HCT116 (cell line): ENCODE data around the gene STX12. TPM values are rescaled to one million over a fixed set of nuclear protein-coding genes. Genes with fewer than 3 reads are reported as not detected.

Experiments used
- ATAC-seq: fragments of 200-7000 bp; cut with Tn5 transposase; 2 replicates; pipeline ENCODE4 v1.9.1; 2020; ENCODE audit warnings: mild to moderate bottlenecking, moderate library complexity
- BruUV-seq: library from RNA; stranded (reverse); fragments of 400-500 nt; replicated peaks from 2 replicates; lab custom pipeline; 2021; lab: Mats Ljungman, UMichigan
- CTCF ChIA-PET: fragments of 300-600 bp; sonication (Branson Sonifier 250); formaldehyde crosslinking; loops from one replicate; lab custom pipeline; 2021; ENCODE audit warnings: antibody characterized with exemption; lab: Charles Lee
- POLR2A ChIA-PET: fragments of 300-600, 350-600 bp; sonication (Branson Sonifier 250); formaldehyde crosslinking; loops from one replicate; lab custom pipeline; 2021; ENCODE audit warnings: antibody characterized with exemption; lab: Charles Lee
- RAD21 ChIA-PET, 2 experiments: fragments of 300-600 bp; sonication (Branson Sonifier 250); formaldehyde crosslinking; loops; one replicate each; lab custom pipeline; 2023; ENCODE audit warnings: low total read pairs in 2 of 2; ENCODE audit not compliant: uncharacterized antibody in 2 of 2, unreplicated experiment in 2 of 2, low non-redundant PET in 1 of 2; lab: Charles Lee
- DNase-seq: peaks from one replicate; pipeline ENCODE4 v3.0.0-alpha.2; 2010; ENCODE audit warnings: low read depth, low spot score
- H2AFZ ChIP-seq: fragments of 200-600 bp; shearing (Covaris generic), sonication (generic); 2 replicates; pipeline ENCODE4 v1.6.1; 2017; ENCODE audit warnings: low read depth, mixed run types, mixed read lengths, antibody characterized with exemption, low read length; ENCODE audit not compliant: poor library complexity, severe bottlenecking
- H3K27ac ChIP-seq: 2 replicates; pipeline ENCODE4 v1.5.1; 2012; ENCODE audit warnings: low read depth, low read length
- H3K27me3 ChIP-seq: fragments of 200-600 bp; sonication (generic); 2 replicates; pipeline ENCODE4 v1.6.1; 2016; ENCODE audit warnings: mixed run types, low read length, mixed read lengths; ENCODE audit not compliant: insufficient read depth
- H3K36me3 ChIP-seq, 2 experiments: fragments of 200-500 bp in 1 of 2; fragments of 200-600 bp in 1 of 2; sonication (Bioruptor generic) in 1 of 2; sonication (generic) in 1 of 2; 2 replicates each; pipeline versions ENCODE4 v1.5.1 to v1.6.1; 2014 to 2016; ENCODE audit warnings: low read length in 2 of 2, inconsistent platforms in 1 of 2, mixed read lengths in 1 of 2, mixed run types in 1 of 2; ENCODE audit not compliant: insufficient read depth in 2 of 2, control insufficient read depth in 1 of 2
- H3K4me1 ChIP-seq, 2 experiments: fragments of 200-600 bp in 1 of 2; sonication (generic) in 1 of 2; 2 replicates each; pipeline versions ENCODE4 v1.5.1 to v1.6.1; 2012 to 2017; ENCODE audit warnings: low read length in 2 of 2, inconsistent platforms in 1 of 2, mild to moderate bottlenecking in 1 of 2, mixed read lengths in 1 of 2, mixed run types in 1 of 2, moderate library complexity in 1 of 2; ENCODE audit not compliant: insufficient read depth in 2 of 2, control insufficient read depth in 1 of 2
- H3K4me2 ChIP-seq: fragments of 200-600 bp; sonication (generic); 2 replicates; pipeline ENCODE4 v1.6.1; 2017; ENCODE audit warnings: mixed run types, low read length, mixed read lengths
- H3K4me3 ChIP-seq, 2 experiments: fragments of 200-600 bp in 1 of 2; sonication (generic) in 1 of 2; replicated peaks in 1 of 2; 2 replicates each; pipeline ENCODE4 v1.5.1; 2011 to 2016; ENCODE audit warnings: low read length in 2 of 2, control low read depth in 1 of 2, low read depth in 1 of 2, mild to moderate bottlenecking in 1 of 2, mixed read lengths in 1 of 2, mixed run types in 1 of 2
- H3K79me2 ChIP-seq: fragments of 200-600 bp; sonication (generic); 2 replicates; pipeline ENCODE4 v1.6.1; 2017; ENCODE audit warnings: mild to moderate bottlenecking, mixed run types, low read length, moderate library complexity, mixed read lengths; ENCODE audit not compliant: insufficient read depth
- H3K9ac ChIP-seq: fragments of 200-600 bp; sonication (generic); 2 replicates; pipeline ENCODE4 v1.6.1; 2016; ENCODE audit warnings: low read length, mixed read lengths
- H3K9me2 ChIP-seq: fragments of 200-600 bp; sonication (generic), shearing (Covaris generic); 2 replicates; pipeline ENCODE4 v1.6.1; 2017; ENCODE audit warnings: mixed run types, mild to moderate bottlenecking, moderate library complexity; ENCODE audit not compliant: insufficient read depth
- H3K9me3 ChIP-seq, 2 experiments: fragments of 200-500 bp in 1 of 2; fragments of 200-600 bp in 1 of 2; sonication (Bioruptor generic) in 1 of 2; sonication (generic) in 1 of 2; 2 replicates each; pipeline ENCODE4 v1.6.1; 2014 to 2017; ENCODE audit warnings: low read length in 2 of 2, mixed read lengths in 2 of 2, inconsistent platforms in 1 of 2, low read depth in 1 of 2, mild to moderate bottlenecking in 1 of 2, mixed run types in 1 of 2, moderate library complexity in 1 of 2; ENCODE audit not compliant: control insufficient read depth in 1 of 2, insufficient read depth in 1 of 2
- H4K20me1 ChIP-seq: fragments of 200-600 bp; sonication (generic), shearing (Covaris generic); 2 replicates; pipeline ENCODE4 v1.6.1; 2017; ENCODE audit warnings: mixed run types, mild to moderate bottlenecking, moderate library complexity; ENCODE audit not compliant: insufficient read depth
- FOSL1 ChIP-seq: IDR thresholded peaks from 2 replicates; pipeline ENCODE4 v1.6.1; 2012; ENCODE audit warnings: low read depth
- MAX ChIP-seq: IDR thresholded peaks from 2 replicates; pipeline ENCODE4 v1.6.1; 2012
- RAD21 ChIP-seq: IDR thresholded peaks from 2 replicates; pipeline ENCODE4 v1.6.1; 2012; ENCODE audit warnings: low read depth, mild to moderate bottlenecking
- TCF7L2 ChIP-seq: IDR thresholded peaks from 2 replicates; pipeline ENCODE4 v1.7.0; 2011; ENCODE audit warnings: borderline replicate concordance, inconsistent platforms; ENCODE audit not compliant: insufficient read depth, insufficient read length; ENCODE audit errors: extremely low read depth
- YY1 ChIP-seq: IDR thresholded peaks from 2 replicates; pipeline ENCODE4 v1.6.1; 2011; ENCODE audit warnings: low read length, low read depth, moderate library complexity, mild to moderate bottlenecking; ENCODE audit not compliant: insufficient replicate concordance; ENCODE audit errors: extremely low read depth
- ZFX ChIP-seq: fragments of 450-650 bp; IDR thresholded peaks from 2 replicates; pipeline ENCODE4 v1.6.1; 2017
- ZNF274 ChIP-seq: fragments of 200-500 bp; sonication (Bioruptor generic); IDR thresholded peaks from 2 replicates; pipeline ENCODE4 v1.6.1; 2014; ENCODE audit warnings: mild to moderate bottlenecking, low read depth, low read length, inconsistent platforms
- intact Hi-C: fragments of 100-400 bp; cut with micrococcal nuclease; formaldehyde crosslinking; loops from 2 replicates; pipeline ENCODE4 v1.10.0; 2022
- total RNA-seq: library from RNA; stranded (reverse); gene quantifications from one replicate; pipeline ENCODE4 v1.2.1, GENCODE V29; 2021; ENCODE audit not compliant: unreplicated experiment

STX12 gene
- total RNA-seq, 1 experiment from 2014 or later = 27.6 TPM

GRCh38 chr1:27726173-27727044, 46.6 kb upstream of the STX12 start:
- ChIA-PET CTCF (interaction anchor here (0.5 to 1.6 kb wide), 7 partner anchors 34 to 642 kb away, joined by 3 to 11 read pairs (median 3); partner anchors contain the start of gene STX12), RAD21 (interaction anchor here (0.7 to 0.9 kb wide), 2 partner anchors 54 to 680 kb away, joined by 3 to 5 read pairs; partner anchors contain the start of gene IFI6 (in 1 of the 2)), POLR2A (interaction anchor here (0.6 to 1.8 kb wide), 5 partner anchors 33 to 532 kb away, joined by 3 to 15 read pairs (median 6); partner anchors contain the start of genes IFI6, PPP1R8 and STX12)
- H3K9me3 ChIP-seq = no peaks in the 10 kb centered on the region
- peak overlapping the region; percentile 82 for H3K4me2 ChIP-seq
- H3K4me1 ChIP-seq = peaks cover 10 to 17% of the 10 kb centered on the region in 2 experiments
- H3K27ac ChIP-seq = peak overlapping the region; percentile 76
- no peaks in the 10 kb centered on the region for H3K9me2 ChIP-seq
- no peaks in the 10 kb centered on the region for H3K79me2 ChIP-seq
- peak; percentile 19 for DNase-seq
- intact Hi-C loops = no loop called here
- H4K20me1 ChIP-seq = no peaks in the 10 kb centered on the region
- peak overlapping the region; percentile 75 for H3K9ac ChIP-seq
- no peak overlapping the region for H2AFZ ChIP-seq
- H3K27me3 ChIP-seq = no peaks in the 10 kb centered on the region
- peak; percentile 23; the same call in 1 of the 2 replicates for TF ChIP-seq ZFX
- TF ChIP-seq YY1 = no peak
- TF ChIP-seq ZNF274 = no peak
- TF ChIP-seq TCF7L2 = no peak
- no peak for TF ChIP-seq MAX
- ATAC-seq = peak; percentile 48
- H3K4me3 ChIP-seq = peak overlapping the region; percentile 65 to 66
- TSS peak; percentile 64 for BruUV-seq
- no peaks in the 10 kb centered on the region for H3K36me3 ChIP-seq

- H3K27ac ChIP-seq = no peak overlapping the region
- H3K4me3 ChIP-seq = peak overlapping the region; percentile 65 to 66
- H3K4me1 ChIP-seq = peaks cover 10 to 17% of the 10 kb centered on the region in 2 experiments
- no peak for ATAC-seq
- no peaks in the 10 kb centered on the region for H3K27me3 ChIP-seq
- H3K9ac ChIP-seq = no peak overlapping the region
- no peak overlapping the region for H2AFZ ChIP-seq
- no peaks in the 10 kb centered on the region for H3K9me3 ChIP-seq
- H4K20me1 ChIP-seq = no peaks in the 10 kb centered on the region
- POLR2A ChIA-PET = no interaction called here
- no peaks in the 10 kb centered on the region for H3K36me3 ChIP-seq
- intact Hi-C loops = no loop called here
- DNase-seq = no peak
- peak overlapping the region; percentile 82 for H3K4me2 ChIP-seq
- RAD21 ChIA-PET = no interaction called here
- TF ChIP-seq FOSL1 (no peak), RAD21 (no peak)
- BruUV-seq = no TSS peak
- no peaks in the 10 kb centered on the region for H3K9me2 ChIP-seq
- H3K79me2 ChIP-seq = no peaks in the 10 kb centered on the region
- CTCF ChIA-PET = no interaction called here
Measured at GRCh38 chr1:27727126-27727525, 45.9 kb upstream of the STX12 start.
